Uterus (tissue), 4 donors: ENCODE data around the gene C11orf21. TPM values are rescaled to one million over a fixed set of nuclear protein-coding genes. Genes with fewer than 3 reads are reported as not detected.

Source experiments
- DNase-seq, 2 donors: peaks; one replicate each; pipeline ENCODE4 v3.0.0-alpha.2; 2019 to 2020
- H3K27ac ChIP-seq, 2 donors: fragments of 200-600 bp; sonication (generic); 1 replicate in 1 of 2; 2 replicates in 1 of 2; pipeline ENCODE4 v1.5.1; 2016 to 2018
- H3K27me3 ChIP-seq, 2 donors: fragments of 200-600 bp; sonication (generic); one replicate each; pipeline ENCODE4 v1.5.1; 2018 to 2019; ENCODE audit warnings: control low read depth in 1 of 2
- H3K36me3 ChIP-seq, 2 donors: fragments of 200-600 bp; sonication (generic); one replicate each; pipeline ENCODE4 v1.5.1; 2019; ENCODE audit warnings: control low read depth in 1 of 2
- H3K4me1 ChIP-seq, 2 donors: fragments of 200-600 bp; sonication (generic); one replicate each; pipeline ENCODE4 v1.5.1; 2018 to 2019; ENCODE audit warnings: control low read depth in 1 of 2
- H3K4me3 ChIP-seq, 2 donors: fragments of 200-600 bp; sonication (generic); 1 replicate in 1 of 2; 2 replicates in 1 of 2; pipeline ENCODE4 v1.5.1; 2018 to 2019; ENCODE audit warnings: mild to moderate bottlenecking in 1 of 2
- H3K9me3 ChIP-seq, 2 donors: fragments of 200-600 bp; sonication (generic); one replicate each; pipeline ENCODE4 v1.5.1; 2019; ENCODE audit warnings: control low read depth in 1 of 2
- POLR2A ChIP-seq, 2 donors: fragments of 450-650 bp; IDR thresholded peaks; one replicate each; pipeline ENCODE4 v1.6.1; 2016; ENCODE audit warnings: antibody characterized with exemption in 2 of 2, mild to moderate bottlenecking in 1 of 2, moderate library complexity in 1 of 2
- intact Hi-C: fragments of 100-400 bp; cut with DNase I; formaldehyde crosslinking; loops from one replicate; pipeline ENCODE4 v1.15.1; 2023; ENCODE audit warnings: low total_unique reads
- total RNA-seq, 4 donors: library from RNA; depleted of rRNA in 3 of 4; stranded (reverse); fragments of >200 nt in 3 of 4; gene quantifications; one replicate each; pipeline versions ENCODE4 v1.1.0 to v1.2.4, GENCODE V29; 2014 to 2023
- TF ChIP-seq, protein P1 (sequence below), 4 experiments: fragments of 200-600 bp in 2 of 4; fragments of 450-650 bp in 2 of 4; sonication (generic) in 2 of 4; IDR thresholded peaks; one replicate each; pipeline ENCODE4 v1.5.1; 2016 to 2019; ENCODE audit warnings: antibody characterized with exemption in 4 of 4, mild to moderate bottlenecking in 2 of 4, moderate library complexity in 1 of 4
- donor health status: DM: yes; HTN: yes; CAD: no.

The C11orf21 gene
- total RNA-seq, 4 donors from 2014 or later, result 1.7 to 1.8 TPM; not detected in 2

DNA sequence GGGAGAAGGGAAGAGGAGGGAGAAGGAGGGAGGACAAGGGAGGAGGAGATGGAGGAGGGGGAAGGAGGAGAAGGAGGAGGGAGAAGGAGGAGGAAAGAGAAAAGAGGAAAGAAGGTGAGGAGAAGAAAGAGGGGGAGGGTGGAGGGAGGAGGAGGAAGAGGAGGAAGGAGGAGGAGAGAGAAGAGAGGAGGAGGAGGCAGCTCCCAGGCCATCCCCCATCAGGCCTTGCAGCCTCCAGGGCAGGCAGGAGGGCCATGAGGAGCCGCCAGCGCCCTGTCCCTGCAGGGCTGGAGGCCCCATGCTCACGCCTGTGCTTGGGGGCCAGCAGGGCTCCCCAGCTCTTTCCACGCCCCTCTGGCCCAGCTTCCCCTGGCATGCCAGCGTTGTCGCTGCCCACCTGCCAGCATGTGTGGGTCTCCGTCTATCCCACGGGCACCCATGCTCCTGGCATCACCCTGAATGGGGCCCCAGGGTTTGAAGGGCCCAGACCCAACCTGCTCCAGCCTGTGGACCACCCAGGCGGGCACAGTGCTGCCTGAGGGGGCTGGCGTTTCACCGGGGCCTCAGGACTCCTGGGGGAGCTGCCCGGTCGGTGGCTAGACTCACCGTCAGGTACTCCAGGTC lies 5.3 kb upstream of the C11orf21 start:
- peak; percentile 71 to 86 for DNase-seq
- Histone ChIP-seq H3K36me3 (no peaks in the 10 kb centered on the region), H3K4me1 (peaks cover 22 to 30% of the 10 kb centered on the region in 2 donors), H3K27ac (peak overlapping the region; percentile 87 to 99), H3K27me3 (no peaks in the 10 kb centered on the region), H3K9me3 (no peaks in the 10 kb centered on the region), H3K4me3 (no peak overlapping the region)
- no peak for TF ChIP-seq POLR2A (IDR thresholded peaks at IDR 0.05)
- TF ChIP-seq, protein P1, sequence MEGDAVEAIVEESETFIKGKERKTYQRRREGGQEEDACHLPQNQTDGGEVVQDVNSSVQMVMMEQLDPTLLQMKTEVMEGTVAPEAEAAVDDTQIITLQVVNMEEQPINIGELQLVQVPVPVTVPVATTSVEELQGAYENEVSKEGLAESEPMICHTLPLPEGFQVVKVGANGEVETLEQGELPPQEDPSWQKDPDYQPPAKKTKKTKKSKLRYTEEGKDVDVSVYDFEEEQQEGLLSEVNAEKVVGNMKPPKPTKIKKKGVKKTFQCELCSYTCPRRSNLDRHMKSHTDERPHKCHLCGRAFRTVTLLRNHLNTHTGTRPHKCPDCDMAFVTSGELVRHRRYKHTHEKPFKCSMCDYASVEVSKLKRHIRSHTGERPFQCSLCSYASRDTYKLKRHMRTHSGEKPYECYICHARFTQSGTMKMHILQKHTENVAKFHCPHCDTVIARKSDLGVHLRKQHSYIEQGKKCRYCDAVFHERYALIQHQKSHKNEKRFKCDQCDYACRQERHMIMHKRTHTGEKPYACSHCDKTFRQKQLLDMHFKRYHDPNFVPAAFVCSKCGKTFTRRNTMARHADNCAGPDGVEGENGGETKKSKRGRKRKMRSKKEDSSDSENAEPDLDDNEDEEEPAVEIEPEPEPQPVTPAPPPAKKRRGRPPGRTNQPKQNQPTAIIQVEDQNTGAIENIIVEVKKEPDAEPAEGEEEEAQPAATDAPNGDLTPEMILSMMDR (IDR thresholded peaks at IDR 0.05), result no peak
- intact Hi-C loops, result loop anchor here (5.0 to 10.0 kb wide), 2 partner anchors 95 to 112 kb away; partner anchors contain the start of gene TSSC4

DNA sequence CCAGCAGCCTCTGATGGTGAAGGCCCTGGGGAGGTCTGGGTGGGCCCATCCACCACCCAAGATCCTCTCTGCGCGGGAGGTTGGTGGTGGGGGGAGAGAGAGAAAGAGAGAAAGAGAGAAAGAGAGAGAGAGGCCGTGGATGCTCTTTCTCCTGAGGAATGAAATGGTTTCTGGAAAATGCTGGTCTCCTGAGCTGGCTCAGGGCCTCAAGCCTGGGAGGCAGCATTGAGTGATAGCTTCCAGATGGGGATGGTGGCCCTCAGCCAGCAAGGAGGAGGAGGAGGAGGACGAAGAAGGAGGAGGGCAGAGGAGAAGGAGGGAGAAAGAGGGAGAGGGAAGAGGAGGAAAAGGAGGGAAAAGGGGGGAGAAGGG lies 4.7 kb upstream of the C11orf21 start:
- H3K36me3 ChIP-seq, result no peaks in the 10 kb centered on the region
- H3K9me3 ChIP-seq, result no peaks in the 10 kb centered on the region
- intact Hi-C loops, result loop anchor here (5.0 to 10.0 kb wide), 2 partner anchors 96 to 112 kb away; partner anchors contain the start of gene TSSC4
- H3K4me1 ChIP-seq, result peaks cover 22 to 28% of the 10 kb centered on the region in 2 donors
- H3K27ac ChIP-seq, result peak overlapping the region; percentile 89 to 99
- DNase-seq, result peak; percentile 96 to 98
- H3K27me3 ChIP-seq, result no peaks in the 10 kb centered on the region
- TF ChIP-seq, protein P1 (IDR thresholded peaks at IDR 0.05), result peak in 2 of 4 experiments; percentile 6 to 34
- TF ChIP-seq POLR2A (IDR thresholded peaks at IDR 0.05), result peak in 1 of 2 donors; percentile 26
- peak overlapping the region in 1 of 2 donors; percentile 8 for H3K4me3 ChIP-seq

DNA sequence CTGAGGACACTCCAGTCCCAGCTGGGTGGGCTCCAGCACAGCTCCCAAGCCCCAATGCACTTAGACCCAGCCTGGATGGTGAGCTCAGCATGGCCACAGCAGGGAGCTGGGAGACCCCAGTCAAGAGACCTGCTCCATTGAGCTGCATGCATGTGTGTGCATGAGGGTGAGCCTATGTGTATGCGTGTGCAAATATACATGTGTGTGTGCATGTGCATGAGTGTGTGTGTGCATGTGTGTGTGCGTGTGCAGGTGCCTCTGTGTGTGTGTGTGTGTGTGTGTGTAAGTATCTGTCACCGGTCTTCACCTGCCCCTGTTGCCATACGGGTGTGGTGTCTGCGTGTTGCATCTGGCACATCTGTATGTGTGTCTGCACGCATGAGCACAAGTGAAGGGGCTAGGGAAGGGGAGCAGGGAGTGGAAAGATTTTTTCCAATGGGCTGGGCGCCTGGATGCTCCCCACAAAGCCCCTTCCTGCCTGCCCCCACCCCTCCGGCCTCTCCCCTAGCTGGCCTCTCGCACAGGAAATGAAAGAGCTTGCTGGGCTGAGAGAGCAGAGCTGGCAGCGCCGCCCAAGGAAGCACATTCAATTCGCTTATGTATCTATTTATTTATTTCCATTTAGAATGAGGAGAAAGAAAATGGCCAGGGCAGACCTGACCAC lies 4.2 kb upstream of the C11orf21 start:
- Histone ChIP-seq H3K9me3 (no peaks in the 10 kb centered on the region), H3K27me3 (no peaks in the 10 kb centered on the region), H3K36me3 (no peaks in the 10 kb centered on the region), H3K27ac (peak overlapping the region; percentile 89 to 99), H3K4me1 (peaks cover 22 to 28% of the 10 kb centered on the region in 2 donors), H3K4me3 (peak overlapping the region in 1 of 2 donors; percentile 8)
- peak; percentile 66 to 71 for DNase-seq
- intact Hi-C loops, result loop anchor here (5.0 to 10.0 kb wide), 2 partner anchors 96 to 111 kb away; partner anchors contain the start of gene TSSC4
- TF ChIP-seq, protein P1 (IDR thresholded peaks at IDR 0.05), result no peak
- no peak for TF ChIP-seq POLR2A (IDR thresholded peaks at IDR 0.05)

DNA sequence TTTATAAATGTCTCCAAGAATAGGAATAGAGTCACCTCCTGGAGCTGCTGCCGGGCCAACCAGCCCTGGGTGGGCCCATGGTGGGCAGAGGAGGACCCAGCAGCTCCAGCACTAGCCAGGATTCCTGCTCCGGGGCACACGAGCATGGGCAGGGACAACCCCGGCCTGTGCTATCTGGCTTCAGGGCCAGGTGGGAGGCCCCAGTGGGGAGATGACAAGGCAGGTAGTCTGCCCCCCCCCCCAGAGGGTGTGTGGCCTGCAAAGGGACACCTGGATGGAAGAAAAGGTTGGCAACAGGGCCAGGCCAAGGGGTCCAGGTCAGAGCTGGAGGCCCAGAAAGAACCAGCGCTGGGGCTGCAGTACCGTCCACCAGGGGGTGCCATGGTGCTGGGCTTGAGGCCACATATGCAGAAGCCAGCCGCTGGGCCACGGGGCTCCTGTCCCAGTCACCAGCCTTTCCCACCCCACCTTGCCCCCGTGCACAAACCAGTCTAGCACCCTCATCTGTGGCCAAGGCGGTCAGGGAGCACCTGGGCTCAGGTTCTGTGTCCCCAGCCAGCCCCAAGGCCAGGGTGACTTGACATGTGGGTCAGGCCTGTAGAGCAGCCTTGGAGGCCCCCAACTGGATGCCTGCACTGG lies 3.5 kb upstream of the C11orf21 start:
- peak; percentile 86 to 90 for DNase-seq
- TF ChIP-seq, protein P1 (IDR thresholded peaks at IDR 0.05), result peak; percentile 90 to 96 (median 94)
- TF ChIP-seq POLR2A (IDR thresholded peaks at IDR 0.05), result peak in 1 of 2 donors; percentile 26
- Histone ChIP-seq H3K27me3 (no peaks in the 10 kb centered on the region), H3K9me3 (no peaks in the 10 kb centered on the region), H3K27ac (peak overlapping the region; percentile 89 to 99), H3K36me3 (no peaks in the 10 kb centered on the region), H3K4me1 (peaks cover 22 to 28% of the 10 kb centered on the region in 2 donors), H3K4me3 (no peak overlapping the region)
- intact Hi-C loops, result loop anchor here (5.0 to 10.0 kb wide), 2 partner anchors 97 to 110 kb away; partner anchors contain the start of gene TSSC4
